GM21825 (cell line): ENCODE data around the gene SCYGR3.
"Not testable (repeated sequence)": the region's sequence is repeated elsewhere in the genome, so short reads cannot be mapped to it uniquely, and the experiment has no call there.

Source experiments
- ATAC-seq: cut with Tn5 transposase; IDR thresholded peaks from one replicate; pipeline ENCODE4 v1.9.1; 2021; ENCODE audit warnings: mild to moderate bottlenecking, moderate library complexity; ENCODE audit not compliant: unreplicated experiment

The SCYGR3 gene

GRCh38 chr2:227614246-227614645 lies 394 bp downstream of the SCYGR3 start:
- ATAC-seq = no peak

GRCh38 chr2:227613272-227613660 lies 1.4 kb downstream of the SCYGR3 start:
- no peak for ATAC-seq

GRCh38 chr2:227612546-227613271 lies 1.9 kb downstream of the SCYGR3 start:
- ATAC-seq = no peak

DNA sequence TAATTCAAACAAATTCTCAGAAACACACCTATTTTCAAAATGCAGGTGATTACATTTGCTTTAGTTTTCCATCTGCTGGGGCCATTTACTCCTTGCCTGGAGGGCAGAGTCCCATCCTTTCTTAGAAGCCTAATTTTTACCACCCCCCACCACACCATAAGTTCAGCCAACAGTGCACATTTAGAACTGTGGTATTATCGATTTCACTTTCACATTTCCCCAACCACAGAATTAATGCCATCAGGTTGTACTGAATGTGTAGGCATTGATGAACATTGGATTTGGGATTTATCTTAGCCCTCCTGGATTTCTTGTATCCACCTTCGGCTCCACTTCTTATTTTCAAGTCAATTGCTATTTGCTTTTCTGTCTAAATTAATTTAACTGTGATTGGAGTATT lies 4.5 kb downstream of the SCYGR3 start:
- no peak for ATAC-seq

DNA sequence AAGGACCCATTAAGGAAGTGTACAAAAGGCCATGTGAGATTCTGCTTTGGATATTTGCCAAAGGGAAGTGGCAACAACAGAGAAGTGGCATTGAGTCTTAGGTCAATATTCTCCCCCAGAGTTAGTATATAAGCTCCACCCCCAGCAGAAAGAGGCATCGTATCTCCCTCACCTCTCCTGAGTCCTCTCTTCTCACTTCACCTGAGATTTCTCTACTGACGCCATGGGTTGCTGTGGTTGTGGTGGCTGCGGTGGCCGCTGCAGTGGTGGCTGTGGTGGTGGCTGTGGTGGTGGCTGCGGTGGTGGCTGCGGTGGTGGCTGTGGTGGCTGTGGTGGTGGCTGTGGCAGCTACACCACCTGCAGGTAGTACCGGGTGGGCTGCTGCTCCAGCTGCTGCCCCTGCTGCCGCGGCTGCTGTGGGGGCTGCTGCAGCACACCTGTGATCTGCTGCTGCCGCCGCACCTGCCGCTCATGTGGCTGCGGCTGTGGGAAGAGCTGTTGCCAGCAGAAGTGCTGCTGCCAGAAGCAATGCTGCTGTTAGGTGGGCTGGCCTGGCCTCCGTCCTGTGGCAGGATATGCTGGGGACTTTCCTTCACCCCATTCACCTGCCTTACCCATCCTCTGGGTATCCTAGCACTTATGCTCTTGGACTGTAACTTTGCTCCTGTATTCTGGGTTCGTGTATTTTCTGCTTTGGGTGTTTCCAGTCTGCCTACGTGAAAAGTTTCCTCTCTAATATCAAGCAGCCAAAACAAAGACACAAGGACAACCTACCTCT lies 5.9 kb downstream of the SCYGR3 start:
- ATAC-seq = peak; percentile 65

DNA sequence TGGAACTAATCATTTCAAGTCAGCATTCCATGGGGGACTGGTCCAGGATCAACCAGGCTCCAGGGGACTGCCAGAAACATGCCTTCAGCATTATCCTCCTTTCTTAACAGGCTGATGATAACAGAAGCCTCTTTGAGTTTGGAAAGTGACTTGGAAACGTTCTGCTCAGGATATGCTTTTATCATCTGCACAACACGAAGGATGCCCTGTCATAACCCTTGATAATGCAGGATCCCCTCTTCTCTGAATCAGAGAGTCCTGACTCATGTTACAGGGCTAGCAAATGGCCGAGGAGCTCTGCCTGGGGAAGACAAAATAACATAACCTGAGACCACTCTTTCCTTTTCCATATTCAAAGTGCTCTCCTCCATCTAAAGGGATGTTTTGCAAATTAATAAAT lies 6.7 kb downstream of the SCYGR3 start:
- ATAC-seq = no peak

DNA sequence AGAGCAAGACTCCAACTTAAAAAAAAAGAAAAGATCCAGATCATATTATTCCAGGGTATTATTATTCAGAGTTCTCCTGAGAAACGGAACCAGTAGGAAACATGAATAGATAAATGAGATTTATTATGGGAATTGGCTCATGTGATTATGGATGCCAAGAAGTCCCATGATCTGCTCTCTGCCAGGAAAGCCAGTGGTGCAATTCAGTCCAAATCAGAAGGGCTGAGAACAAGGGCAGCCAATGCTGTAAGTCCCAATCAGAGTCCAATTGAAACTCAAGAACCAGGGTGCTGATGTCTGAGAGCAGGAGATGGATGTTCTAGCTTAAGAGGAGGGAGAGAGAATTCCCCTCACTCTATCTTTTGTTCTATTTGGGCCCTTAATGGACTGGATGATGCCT lies 8.2 kb downstream of the SCYGR3 start:
- ATAC-seq = no peak

- no peak for ATAC-seq
Measured at GRCh38 chr2:227602358-227602757, 12.3 kb downstream of the SCYGR3 start.

- ATAC-seq = not testable (repeated sequence)
Measured at GRCh38 chr2:227598835-227599503, 15.7 kb downstream of the SCYGR3 start, which contains the start of gene SCYGR2. TSS of gene SCYGR2 (plus strand) at chr2:227598893. CDS start at chr2:227598893, 0 bp downstream.

- ATAC-seq = no peak
Measured at GRCh38 chr2:227597998-227598397, 16.6 kb downstream of the SCYGR3 start.

DNA sequence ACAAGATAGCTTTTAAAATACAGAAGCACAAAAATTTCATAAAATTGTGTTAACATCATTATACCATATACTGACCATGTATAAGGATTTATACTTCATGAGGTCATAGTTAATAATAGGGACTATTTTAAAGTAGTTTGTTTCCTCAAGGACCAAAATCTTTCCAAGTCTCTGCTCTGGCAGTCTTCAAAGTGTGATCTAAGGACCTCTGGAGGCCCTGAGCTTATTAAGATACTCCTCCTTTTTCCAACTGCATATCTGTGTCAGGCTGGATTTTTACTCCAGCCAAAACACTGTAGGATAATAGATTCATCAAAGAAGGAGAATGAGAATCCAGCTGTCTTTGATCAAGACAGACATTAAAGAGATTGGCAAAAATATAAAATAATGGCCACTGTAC lies 17.6 kb downstream of the SCYGR3 start:
- no peak for ATAC-seq

DNA sequence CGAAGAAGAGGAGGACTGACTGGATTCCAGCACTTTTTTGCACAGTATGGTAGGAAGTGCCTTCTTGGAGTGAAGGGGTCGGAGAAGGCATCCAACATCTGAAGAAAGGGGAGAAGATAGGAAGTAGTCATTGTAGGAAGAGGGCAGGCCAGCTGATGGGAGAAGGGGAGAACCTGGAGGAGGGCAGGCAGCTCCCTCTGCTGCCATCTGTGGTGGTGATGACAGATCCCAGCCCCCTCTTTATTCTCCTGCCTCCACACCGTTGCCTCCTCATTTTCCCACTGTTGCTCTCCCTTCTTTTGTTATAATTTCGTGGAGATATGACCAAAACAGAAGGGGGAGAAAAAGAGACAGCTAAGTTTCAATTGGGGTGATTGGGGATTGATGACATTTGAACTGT lies 18.8 kb downstream of the SCYGR3 start:
- ATAC-seq = no peak

- no peak for ATAC-seq
Measured at GRCh38 chr2:227592694-227593387, 21.8 kb downstream of the SCYGR3 start.

DNA sequence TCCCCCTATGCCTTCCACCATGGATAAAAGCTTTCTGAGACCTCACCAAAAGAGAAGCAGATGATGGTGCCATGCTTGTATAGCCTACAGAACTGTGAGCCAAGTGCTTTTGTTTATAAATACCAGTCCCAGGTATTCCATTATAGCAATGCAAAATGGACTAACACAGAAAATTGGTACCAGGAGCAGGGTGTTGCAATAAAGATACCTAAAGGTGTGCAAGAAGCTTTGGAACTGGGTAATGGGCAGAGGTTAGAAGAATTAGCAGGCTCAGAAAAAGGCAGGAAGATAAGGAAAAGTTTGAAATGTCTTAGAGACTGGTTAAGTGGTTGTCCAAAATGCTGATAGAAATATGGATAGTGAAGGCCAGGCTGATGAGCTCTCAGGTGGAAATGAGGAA lies 32.3 kb downstream of the SCYGR3 start:
- ATAC-seq = no peak

DNA sequence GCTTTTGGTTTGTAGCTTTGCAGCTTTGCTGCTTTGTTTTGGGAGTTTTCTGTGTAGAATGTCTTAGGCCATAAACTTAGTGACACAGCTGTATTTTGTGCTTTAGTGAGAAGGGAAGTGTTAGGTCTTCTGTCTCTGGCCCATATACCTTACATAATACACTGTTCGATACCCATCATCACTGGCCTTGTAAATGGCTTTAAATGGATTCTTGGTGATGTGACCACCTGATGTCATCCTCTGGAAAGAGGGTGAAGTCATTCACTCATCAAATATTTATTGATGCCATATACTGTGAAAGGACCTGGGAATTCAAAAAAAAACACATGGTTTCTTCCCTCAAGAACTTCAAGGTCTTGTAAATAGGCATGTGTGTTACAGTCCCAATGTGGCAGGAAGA lies 34.8 kb downstream of the SCYGR3 start:
- no peak for ATAC-seq

DNA sequence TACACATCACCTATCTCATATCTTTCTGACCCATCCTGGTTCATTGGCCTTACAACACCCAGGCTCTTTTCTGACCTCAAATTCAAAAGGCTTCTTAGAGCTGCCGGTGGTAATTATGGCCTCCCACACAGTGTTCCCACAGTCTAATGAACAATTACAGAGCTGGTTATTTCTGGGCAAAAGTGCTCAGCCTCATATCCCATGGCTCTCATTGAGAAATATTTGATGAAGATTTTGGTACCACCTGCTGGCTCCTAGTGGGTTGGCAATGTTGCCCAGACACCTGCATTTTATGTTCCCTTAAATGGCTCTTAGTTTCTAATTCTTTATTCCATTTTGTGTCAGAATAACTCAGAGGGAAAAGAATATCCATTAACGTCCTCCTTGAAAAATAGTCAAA lies 36.0 kb downstream of the SCYGR3 start:
- ATAC-seq = no peak

- ATAC-seq = no peak
Measured at GRCh38 chr2:227577555-227577954, 37.1 kb downstream of the SCYGR3 start.

- no peak for ATAC-seq
Measured at GRCh38 chr2:227576812-227577211, 37.8 kb downstream of the SCYGR3 start.

DNA sequence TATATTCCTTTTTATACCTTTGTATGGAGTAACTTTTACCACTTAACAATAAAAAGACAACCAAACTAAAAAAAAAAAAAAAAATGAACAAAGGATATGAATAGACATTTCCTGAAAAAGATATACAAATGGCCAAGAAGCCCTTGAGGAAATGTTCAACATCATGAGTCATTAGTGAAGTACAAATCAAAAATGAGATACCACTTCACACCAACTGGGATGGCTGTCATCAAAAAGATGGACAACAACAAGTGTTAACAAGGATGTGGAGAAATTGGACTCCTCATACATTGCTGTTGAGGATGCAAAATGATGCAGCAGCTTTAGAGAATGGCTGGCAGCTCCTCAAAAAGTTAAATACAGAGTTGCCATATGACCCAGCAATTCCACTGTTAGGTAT lies 38.5 kb downstream of the SCYGR3 start:
- ATAC-seq = no peak

GRCh38 chr2:227570615-227571014 lies 44.0 kb downstream of the SCYGR3 start:
- ATAC-seq = no peak

- ATAC-seq = no peak
Measured at GRCh38 chr2:227568852-227569169, 45.8 kb downstream of the SCYGR3 start.
